Fibroblast of villous mesenchyme (primary cell): ENCODE measurements around the gene JHY. TPM values are rescaled to one million over a fixed set of nuclear protein-coding genes. Genes with fewer than 3 reads are reported as not detected.
A peak's percentile ranks its signal among the peaks of the same experiment; 100 is the strongest.

Source experiments
- DNase-seq: peaks from one replicate; pipeline ENCODE4 v3.0.0-alpha.2; 2010; ENCODE audit warnings: low read depth
- H3K4me3 ChIP-seq: 2 replicates; pipeline ENCODE4 v1.5.1; 2011; ENCODE audit warnings: low read depth, mild to moderate bottlenecking, low read length
- CTCF ChIP-seq: IDR thresholded peaks from 2 replicates; pipeline ENCODE4 v1.5.1; 2012; ENCODE audit warnings: low read depth, mild to moderate bottlenecking, low read length; ENCODE audit not compliant: insufficient read depth
- total RNA-seq: library from RNA; depleted of rRNA; stranded (reverse); fragments of >200 nt; gene quantifications from 2 replicates; pipeline ENCODE4 v1.2.3, GENCODE V29; 2012

JHY gene
- total RNA-seq, 1 donor = 5.2 TPM

GRCh38 chr11:122981388-122982264 is 99.1 kb downstream of the JHY start, which contains the start of gene BSX:
Gene BSX (minus strand): TSS chr11:122981834. CDS start chr11:122981671, 163 bp downstream.
- peak; percentile 47 for DNase-seq
- TF ChIP-seq CTCF = no peak
- H3K4me3 ChIP-seq = no peak within 1 kb of the TSS

GRCh38 chr11:122983438-122984185 is 101.1 kb downstream of the JHY start:
- DNase-seq = no peak
- peak overlapping the region; percentile 62 for H3K4me3 ChIP-seq
- TF ChIP-seq CTCF = no peak

GRCh38 chr11:122984186-122985011 is 101.8 kb downstream of the JHY start:
- peak overlapping the region; percentile 62 for H3K4me3 ChIP-seq
- no peak for TF ChIP-seq CTCF
- DNase-seq = no peak

- no peak for DNase-seq
- no peak for TF ChIP-seq CTCF
- H3K4me3 ChIP-seq = no peak overlapping the region
Measured at GRCh38 chr11:122995526-122995925, 113.0 kb downstream of the JHY start.

- TF ChIP-seq CTCF = no peak
- peak; percentile 10 for DNase-seq
- H3K4me3 ChIP-seq = no peak overlapping the region
Measured at GRCh38 chr11:122998727-122999366, 116.3 kb downstream of the JHY start.

GRCh38 chr11:123000721-123001120 is 118.2 kb downstream of the JHY start:
- TF ChIP-seq CTCF = no peak
- no peak for DNase-seq
- no peak overlapping the region for H3K4me3 ChIP-seq
